Mesodermal cell (in vitro differentiated cells): ENCODE results near the gene CIAO2A.
A peak's percentile ranks its signal among the peaks of the same experiment; 100 is the strongest.
"Not testable (repeated sequence)": the region's sequence is repeated elsewhere in the genome, so short reads cannot be mapped to it uniquely, and the experiment has no call there.

ENCODE experiments used
- H3K27ac ChIP-seq: 2 replicates; pipeline ENCODE4 v1.7.0; 2013; ENCODE audit warnings: mild to moderate bottlenecking, low read depth, low read length, moderate library complexity; ENCODE audit not compliant: severe bottlenecking
- H3K36me3 ChIP-seq: 2 replicates; pipeline ENCODE4 v1.7.1; 2013; ENCODE audit warnings: mild to moderate bottlenecking, low read length, moderate library complexity; ENCODE audit not compliant: control insufficient read depth, insufficient read depth
- H3K4me1 ChIP-seq: one replicate; pipeline ENCODE4 v1.7.1; 2013; ENCODE audit warnings: mild to moderate bottlenecking, low read length; ENCODE audit not compliant: insufficient read depth, control insufficient read depth, poor library complexity, severe bottlenecking
- H3K4me3 ChIP-seq: 2 replicates; pipeline ENCODE4 v1.7.0; 2013; ENCODE audit warnings: low read length, control low read depth, mild to moderate bottlenecking; ENCODE audit not compliant: insufficient read depth, poor library complexity, severe bottlenecking; ENCODE audit errors: extremely low read depth
- H3K9me3 ChIP-seq: 2 replicates; pipeline ENCODE4 v1.7.1; 2013; ENCODE audit warnings: mild to moderate bottlenecking, low read length, moderate library complexity; ENCODE audit not compliant: control insufficient read depth
- WGBS, 2 experiments: methylation state at CpG; one replicate each; pipeline ENCODE4 v1.1.5; 2013; ENCODE audit warnings: missing lambda C conversion rate in 2 of 2; ENCODE audit not compliant: insufficient coverage in 2 of 2; 5-methylcytosine and 5-hydroxymethylcytosine counted together

CIAO2A gene

DNA sequence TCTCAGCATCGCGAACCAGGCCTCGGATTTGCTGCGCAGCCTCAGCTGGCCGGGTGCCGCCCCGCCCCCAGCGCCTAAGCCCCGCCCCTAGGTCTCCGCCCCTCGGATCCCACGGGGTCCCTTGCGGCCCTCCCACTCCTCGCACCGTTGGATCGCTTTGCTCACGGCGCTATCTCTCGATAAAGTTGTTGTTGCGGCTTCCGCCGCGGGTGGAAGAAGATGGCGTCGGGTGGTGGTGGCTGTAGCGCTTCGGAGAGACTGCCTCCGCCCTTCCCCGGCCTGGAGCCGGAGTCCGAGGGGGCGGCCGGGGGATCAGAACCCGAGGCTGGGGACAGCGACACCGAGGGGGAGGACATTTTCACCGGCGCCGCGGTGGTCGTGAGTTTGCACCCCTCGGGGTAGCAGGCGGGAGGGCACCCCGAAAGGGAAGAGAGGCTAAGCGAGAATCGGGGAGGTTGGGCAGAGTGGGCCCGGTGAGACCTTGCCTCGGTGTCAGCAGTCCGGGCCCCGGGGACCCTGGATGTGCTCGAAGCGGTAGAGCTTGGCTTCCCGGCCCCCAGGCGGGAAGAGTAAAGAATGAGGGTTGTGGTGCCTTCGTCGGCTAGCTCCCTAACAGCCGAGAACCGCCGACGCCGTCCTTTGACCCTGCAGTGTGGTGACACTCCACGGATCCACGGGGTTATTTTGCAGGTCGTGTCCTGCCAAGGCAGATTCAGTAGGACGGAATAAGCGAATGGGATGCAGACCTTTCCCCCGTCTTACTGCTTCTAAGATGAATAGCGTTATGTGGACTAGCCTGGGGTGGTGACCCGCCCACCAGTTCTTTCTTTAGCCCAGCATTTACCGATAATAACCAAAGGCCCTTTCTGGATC, 2.4 kb upstream of the CIAO2A start, which contains the start of gene SNX1:
Gene SNX1, plus strand, starts transcription at position 188 of the 873 bp plus-strand sequence. Its CDS starts 32 bp downstream, at position 220.
- peak within 1 kb of the TSS; percentile 42 for H3K27ac ChIP-seq
- H3K4me3 ChIP-seq, result peak within 1 kb of the TSS; percentile 73

DNA sequence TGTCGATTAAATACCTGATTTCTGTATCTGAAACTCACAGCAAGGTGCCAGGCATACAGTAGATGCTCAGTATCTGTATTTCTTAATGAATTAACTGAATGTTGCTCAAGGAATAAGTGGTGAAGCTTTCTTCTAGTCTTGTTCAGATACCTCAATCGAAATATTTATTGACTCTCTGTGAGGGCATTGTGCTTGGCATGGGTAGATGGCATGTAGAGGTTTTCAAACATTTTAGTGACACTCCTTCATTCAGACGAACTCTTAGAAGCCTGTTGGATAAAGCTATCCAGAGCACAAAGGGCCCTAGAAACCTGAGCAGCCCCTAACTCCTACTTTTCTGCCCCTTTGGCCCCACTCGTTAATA, 1.8 kb upstream of the CIAO2A start:
- 33 to 40% methylated on average over 3 of the region's 4 CpGs for WGBS, 2 experiments
- no peaks in the 10 kb centered on the region for H3K36me3 ChIP-seq
- H3K4me1 ChIP-seq, result peaks cover 4% of the 10 kb centered on the region
- peak overlapping the region; percentile 73 for H3K4me3 ChIP-seq
- no peaks in the 10 kb centered on the region for H3K9me3 ChIP-seq
- peak overlapping the region; percentile 42 for H3K27ac ChIP-seq

More for the DNA sequence above, 2.4 kb upstream of the CIAO2A start, which contains the start of gene SNX1:
- Histone ChIP-seq H3K36me3 (no peaks in the 10 kb centered on the region), H3K9me3 (no peaks in the 10 kb centered on the region), H3K4me1 (peaks cover 4% of the 10 kb centered on the region)
- WGBS, 2 experiments, result 0% methylated on average over 52 to 61 of the region's 70 CpGs

DNA sequence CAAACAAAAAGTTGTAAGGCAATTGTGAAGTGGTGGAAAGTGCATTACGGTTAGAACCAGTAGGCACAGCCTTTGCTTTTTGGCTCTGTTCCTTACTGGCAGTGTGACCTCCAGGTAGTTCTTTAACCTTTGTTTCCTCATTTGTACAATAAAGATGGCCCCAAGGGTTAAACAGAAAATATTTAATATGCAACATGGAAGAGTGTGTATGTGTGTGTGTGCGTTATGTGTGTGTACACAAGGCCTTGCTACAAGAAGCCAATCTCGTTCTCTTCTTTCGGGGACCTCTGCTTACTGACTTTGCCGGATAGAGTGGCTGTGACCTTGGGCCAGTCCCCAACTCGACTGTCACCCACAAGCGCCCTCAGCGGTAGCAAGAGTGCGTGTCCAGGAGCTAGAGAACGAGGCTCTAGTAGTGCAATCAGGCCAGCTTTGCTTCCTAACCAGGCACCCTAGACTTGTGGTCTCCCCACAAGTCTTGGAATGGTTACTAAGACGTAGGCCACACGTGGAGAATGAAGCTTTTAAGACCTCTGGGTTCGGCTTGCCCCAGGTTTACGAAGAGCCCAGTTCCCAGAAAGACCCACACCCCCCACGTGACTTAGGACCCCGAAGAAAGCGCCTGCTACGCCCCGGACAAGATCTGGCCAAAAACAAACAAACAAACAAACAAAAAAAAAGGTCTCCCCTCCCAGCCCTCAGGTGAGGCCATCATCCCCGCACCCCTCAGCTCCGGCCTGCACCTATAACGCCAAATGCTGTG, 593 bp downstream of the CIAO2A start:
- Histone ChIP-seq H3K9me3 (no peaks in the 10 kb centered on the region), H3K27ac (peak overlapping the region; percentile 82), H3K4me3 (peak overlapping the region; percentile 84), H3K4me1 (peaks cover 4% of the 10 kb centered on the region), H3K36me3 (peaks cover 17% of the 10 kb centered on the region)
- WGBS, 2 experiments, result 3 to 7% methylated on average over 17 to 19 of the region's 22 CpGs

DNA sequence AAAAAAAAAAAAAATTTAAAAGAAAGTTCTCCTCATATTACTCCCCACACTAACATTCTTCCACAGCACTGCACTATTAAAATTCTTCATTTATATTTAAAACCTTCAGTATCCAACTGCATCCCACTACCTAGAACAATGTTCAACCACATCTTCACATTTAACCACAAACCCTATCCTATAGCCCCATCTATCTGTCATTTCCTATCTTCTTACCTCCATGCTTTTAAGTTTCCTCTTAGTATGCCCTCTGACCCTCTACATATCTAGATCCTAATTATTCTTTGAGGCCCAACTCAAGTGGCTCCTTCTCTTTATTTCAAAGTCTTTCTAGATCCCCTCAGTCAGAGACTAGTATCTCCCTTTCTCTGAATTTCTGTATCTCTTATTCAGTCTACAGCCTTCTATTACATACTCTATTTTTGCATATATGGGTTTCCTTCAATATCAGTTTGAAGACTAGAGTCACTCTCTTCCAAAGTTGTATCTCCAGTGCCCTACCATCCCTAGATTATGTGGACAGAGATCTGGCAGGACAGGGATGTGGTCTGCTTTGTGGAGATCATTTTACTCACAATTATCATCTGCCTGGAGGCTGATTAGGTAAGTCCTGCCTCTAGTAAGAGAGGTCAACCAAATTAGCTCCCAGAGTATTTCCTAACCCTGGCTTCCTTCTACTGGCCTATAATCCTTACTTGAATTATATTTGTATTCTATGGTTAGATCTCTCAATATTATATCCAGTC, 1.4 kb downstream of the CIAO2A start:
- Histone ChIP-seq H3K4me3 (peak overlapping the region; percentile 84), H3K36me3 (peaks cover 25% of the 10 kb centered on the region), H3K4me1 (peaks cover 4% of the 10 kb centered on the region), H3K27ac (no peak overlapping the region), H3K9me3 (no peaks in the 10 kb centered on the region)

DNA sequence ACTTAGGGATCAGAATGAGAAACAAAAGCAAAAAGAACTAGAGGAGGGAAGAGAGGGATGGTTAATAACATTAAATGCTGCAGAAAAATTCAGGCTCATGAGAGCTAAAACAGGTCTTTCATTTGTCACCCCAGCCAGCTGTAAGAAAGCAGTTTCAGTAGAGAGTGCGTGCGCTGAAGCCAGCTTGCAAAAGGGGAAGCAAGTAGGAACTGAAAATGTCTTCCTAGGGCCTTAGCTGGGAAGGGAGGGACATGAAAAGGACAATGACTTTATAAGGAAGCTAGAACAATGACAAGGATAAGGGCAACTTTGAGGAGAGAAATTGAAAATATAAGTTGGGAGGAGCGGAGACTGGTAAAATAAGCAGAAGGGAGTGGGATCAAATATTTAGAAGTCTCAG, 3.1 kb downstream of the CIAO2A start:
- peaks cover 4% of the 10 kb centered on the region for H3K4me1 ChIP-seq
- no peak overlapping the region for H3K4me3 ChIP-seq
- no peaks in the 10 kb centered on the region for H3K9me3 ChIP-seq
- H3K27ac ChIP-seq, result no peak overlapping the region
- WGBS, 2 experiments, result 89 to 100% methylated on average over 3 of the region's 3 CpGs
- H3K36me3 ChIP-seq, result peaks cover 34% of the 10 kb centered on the region

DNA sequence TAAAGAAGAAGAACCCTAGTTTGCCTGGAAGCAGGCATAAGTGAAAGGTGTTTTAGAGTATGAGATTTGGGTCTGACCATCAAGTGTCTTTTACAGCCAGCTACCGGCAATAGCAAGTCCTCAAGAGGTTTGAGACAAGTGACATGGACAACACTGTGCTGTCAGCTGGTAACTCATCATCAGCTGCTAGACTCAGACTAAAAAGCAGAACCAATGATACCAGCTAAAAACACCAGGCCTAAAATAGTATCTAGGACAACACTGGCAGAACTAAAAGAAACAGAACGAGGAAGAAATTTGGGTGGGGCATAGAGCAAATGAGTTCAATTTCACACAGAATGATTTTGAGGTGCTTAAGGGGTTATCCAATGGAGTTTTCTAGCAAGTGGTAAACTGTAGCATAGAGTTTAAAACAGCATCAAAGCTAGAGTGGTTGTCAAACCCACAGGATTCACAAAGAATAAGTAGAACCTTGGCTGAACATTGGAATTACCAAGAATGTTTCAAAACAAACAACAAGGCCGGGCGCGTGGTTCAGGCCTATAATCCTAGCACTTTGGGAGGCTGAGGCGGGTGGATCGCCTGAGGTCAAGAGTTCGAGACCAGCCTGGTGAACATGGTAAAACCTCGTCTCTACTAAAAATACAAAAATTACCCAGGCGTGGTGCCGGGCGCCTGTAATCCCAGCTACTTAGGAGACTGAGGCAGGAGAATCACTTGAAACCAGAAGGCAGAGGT, 3.9 kb downstream of the CIAO2A start:
- WGBS, 2 experiments, result 90 to 98% methylated on average over 11 of the region's 12 CpGs
- H3K36me3 ChIP-seq, result peaks cover 38% of the 10 kb centered on the region
- H3K9me3 ChIP-seq, result no peaks in the 10 kb centered on the region
- H3K4me3 ChIP-seq, result no peak overlapping the region
- no peaks in the 10 kb centered on the region for H3K4me1 ChIP-seq
- H3K27ac ChIP-seq, result no peak overlapping the region

DNA sequence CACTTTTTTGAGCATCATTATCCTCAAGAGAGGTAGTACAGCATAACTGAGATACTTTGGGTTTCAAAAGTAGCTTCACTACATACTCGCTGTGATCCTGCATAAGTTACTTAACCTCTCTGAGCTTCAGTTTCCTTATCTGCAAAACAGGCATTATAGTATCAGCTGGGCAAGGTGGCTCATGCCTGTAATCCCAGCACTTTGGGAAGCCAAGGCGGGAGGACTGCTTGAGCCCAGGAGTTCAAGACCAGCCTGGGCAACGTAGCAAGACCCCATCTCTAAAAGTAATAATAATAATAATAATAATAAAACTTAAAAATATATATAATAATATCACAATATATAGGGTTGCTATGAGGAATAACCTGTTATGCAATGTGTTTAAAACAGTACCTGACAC, 10.9 kb downstream of the CIAO2A start:
- no peak overlapping the region for H3K4me3 ChIP-seq
- H3K27ac ChIP-seq, result no peak overlapping the region
- 100% methylated on average over 1 of the region's 3 CpGs for WGBS, 2 experiments
- H3K36me3 ChIP-seq, result peaks cover 46% of the 10 kb centered on the region
- H3K4me1 ChIP-seq, result no peaks in the 10 kb centered on the region
- H3K9me3 ChIP-seq, result no peaks in the 10 kb centered on the region

DNA sequence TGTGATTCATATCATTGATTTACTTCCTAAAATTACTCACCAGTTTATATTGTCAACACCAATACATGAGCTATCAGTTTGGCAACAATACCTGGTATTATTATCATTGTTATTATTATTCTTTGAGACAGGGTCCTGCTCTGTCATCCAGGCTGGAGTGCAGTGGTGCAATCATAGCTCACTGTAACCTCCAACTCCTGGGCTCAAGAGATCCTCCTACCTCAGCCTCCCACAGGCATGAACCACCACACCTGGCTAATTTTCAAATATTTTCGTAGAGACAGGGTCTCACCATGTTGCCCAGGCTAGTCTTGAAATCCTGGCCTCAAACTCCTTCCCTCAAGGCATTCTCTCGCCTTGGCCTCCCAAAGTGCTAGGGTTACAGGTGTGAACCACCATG, 20.1 kb downstream of the CIAO2A start:
- WGBS, 2 experiments, result 85 to 92% methylated on average over 1 to 2 of the region's 2 CpGs
- not testable (repeated sequence) for H3K4me1 ChIP-seq, H3K9me3 ChIP-seq, H3K4me3 ChIP-seq, H3K27ac ChIP-seq
- H3K36me3 ChIP-seq, result peaks cover 24% of the 10 kb centered on the region

DNA sequence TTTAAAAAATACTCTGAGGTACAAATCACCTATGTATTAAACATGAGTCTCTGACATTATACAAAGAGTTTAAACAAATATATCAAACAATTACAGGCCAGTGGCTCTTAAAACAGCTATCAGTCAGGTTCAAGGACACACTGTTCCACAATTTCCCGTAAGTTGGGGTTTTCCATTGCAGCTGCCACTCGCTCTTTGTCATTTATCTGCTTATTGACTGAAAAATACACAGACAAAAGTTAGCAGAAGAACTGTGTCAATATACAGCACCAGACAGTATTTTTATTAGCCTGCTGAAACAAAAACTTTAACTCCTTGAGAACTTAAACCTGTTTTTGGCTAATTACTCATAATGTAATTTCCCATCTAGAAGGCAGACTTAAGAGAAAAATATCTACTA, 20.8 kb downstream of the CIAO2A start:
- Histone ChIP-seq H3K36me3 (peaks cover 24% of the 10 kb centered on the region), H3K27ac (no peak overlapping the region), H3K4me1 (peaks cover 3% of the 10 kb centered on the region), H3K4me3 (no peak overlapping the region), H3K9me3 (no peaks in the 10 kb centered on the region)
- 100% methylated on average over 2 of the region's 2 CpGs for WGBS, 2 experiments
